ENCODE measurements around the gene GHRH.

Gene GHRH

DNA sequence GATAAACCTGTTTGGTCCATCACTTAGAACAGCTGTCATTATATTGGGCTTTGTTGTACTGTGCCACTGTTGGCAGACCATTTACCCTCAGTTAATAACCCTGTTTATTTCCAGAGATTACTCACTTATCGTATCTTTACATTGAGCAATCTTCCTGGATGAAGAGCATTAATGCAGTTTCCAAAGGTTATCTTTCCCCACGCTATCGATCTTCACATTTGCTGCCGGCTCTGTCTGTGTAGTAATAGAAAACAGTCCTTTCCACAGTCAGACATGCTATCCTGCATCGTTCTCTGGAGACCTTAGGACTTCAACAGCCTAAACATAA lies 27.4 kb downstream of the GHRH start:
- ChIA-PET CTCF (interaction anchor here (1.0 kb wide), 1 partner anchor 33 kb away, joined by 3 read pairs; no protein-coding TSS in a partner anchor), POLR2A (ENCODE audit: low non-redundant PET) (no interaction called here)
- H3K27ac ChIP-seq: no peak overlapping the region
- no peak for DNase-seq (ENCODE audit: low spot score)
- TF ChIP-seq, protein P1, sequence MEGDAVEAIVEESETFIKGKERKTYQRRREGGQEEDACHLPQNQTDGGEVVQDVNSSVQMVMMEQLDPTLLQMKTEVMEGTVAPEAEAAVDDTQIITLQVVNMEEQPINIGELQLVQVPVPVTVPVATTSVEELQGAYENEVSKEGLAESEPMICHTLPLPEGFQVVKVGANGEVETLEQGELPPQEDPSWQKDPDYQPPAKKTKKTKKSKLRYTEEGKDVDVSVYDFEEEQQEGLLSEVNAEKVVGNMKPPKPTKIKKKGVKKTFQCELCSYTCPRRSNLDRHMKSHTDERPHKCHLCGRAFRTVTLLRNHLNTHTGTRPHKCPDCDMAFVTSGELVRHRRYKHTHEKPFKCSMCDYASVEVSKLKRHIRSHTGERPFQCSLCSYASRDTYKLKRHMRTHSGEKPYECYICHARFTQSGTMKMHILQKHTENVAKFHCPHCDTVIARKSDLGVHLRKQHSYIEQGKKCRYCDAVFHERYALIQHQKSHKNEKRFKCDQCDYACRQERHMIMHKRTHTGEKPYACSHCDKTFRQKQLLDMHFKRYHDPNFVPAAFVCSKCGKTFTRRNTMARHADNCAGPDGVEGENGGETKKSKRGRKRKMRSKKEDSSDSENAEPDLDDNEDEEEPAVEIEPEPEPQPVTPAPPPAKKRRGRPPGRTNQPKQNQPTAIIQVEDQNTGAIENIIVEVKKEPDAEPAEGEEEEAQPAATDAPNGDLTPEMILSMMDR (conservative IDR thresholded peaks at IDR 0.05; ENCODE audit: low read depth): no peak

DNA sequence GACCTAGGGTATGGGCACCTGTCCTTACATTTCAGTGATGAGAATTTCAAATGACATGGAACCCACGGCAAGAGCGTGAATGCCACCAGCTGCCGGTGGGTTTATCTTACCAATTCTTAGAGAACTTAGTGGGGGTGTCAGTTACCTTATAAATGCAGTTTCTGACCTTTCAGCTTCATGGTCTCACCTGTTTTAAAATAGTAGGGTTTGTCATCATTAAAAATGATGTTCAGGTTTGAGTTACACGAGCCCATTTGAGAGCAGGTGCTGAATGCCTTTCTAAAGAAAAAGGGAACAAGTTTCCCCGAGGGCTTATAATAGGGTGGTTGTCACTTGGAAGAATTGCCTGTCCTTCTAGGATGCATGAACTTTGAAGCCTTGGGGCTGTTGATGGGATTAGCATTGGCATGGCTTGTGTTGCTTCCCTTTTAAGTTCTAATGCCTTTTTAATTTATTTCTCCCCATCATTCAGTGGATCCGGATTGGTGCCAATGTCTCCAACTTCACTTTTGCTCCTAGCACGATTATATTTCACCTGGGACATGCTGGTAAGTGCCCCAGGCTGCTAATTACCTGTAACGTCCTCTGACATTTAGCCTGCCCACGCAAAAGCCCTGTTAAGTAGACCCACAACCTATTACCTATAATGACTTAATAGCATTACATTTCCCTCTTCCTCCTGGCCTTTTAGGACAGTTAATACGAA lies 27.9 kb downstream of the GHRH start:
- CTCF ChIA-PET: no interaction called here
- H3K27ac ChIP-seq: no peak overlapping the region
- TF ChIP-seq, protein P1 (conservative IDR thresholded peaks at IDR 0.05; ENCODE audit: low read depth): no peak
- DNase-seq (ENCODE audit: low spot score): no peak
- POLR2A ChIA-PET (ENCODE audit: low non-redundant PET): no interaction called here

DNA sequence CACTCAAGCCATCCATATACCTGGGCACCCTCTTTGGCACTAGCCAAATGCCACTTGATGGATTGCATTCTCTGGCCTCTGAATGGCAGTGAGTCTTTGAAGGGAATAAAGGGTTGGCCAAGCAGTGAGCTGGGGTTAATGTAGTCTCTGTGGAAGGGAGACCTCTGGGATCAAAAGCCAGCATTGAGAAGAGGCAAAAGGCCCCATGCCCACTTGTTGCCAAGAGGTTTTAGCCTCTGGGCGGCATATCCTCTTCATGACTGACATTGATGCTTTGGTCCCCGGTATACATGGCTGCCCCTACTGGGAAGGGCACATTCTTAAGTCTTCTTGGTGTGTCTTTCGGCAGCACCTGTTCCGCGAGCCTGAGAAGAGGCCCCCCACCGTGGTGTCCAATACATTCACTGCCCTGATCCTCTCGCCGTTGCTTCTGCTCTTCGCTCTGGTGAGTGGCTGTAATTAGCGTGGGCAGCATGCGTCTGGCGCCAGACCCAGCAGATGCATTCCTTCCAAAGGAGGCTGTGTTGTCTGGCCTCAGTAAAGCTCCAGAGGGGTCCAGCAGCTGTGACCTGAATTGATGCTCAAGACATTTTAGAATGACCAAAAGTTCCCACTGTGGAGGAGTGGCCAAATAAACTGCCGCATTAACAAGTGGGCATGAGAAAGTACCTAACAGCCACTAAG lies 29.5 kb downstream of the GHRH start:
- ChIA-PET CTCF (no interaction called here), POLR2A (ENCODE audit: low non-redundant PET) (no interaction called here)
- TF ChIP-seq, protein P1 (conservative IDR thresholded peaks at IDR 0.05; ENCODE audit: low read depth): no peak
- no peak overlapping the region for H3K27ac ChIP-seq
- DNase-seq (ENCODE audit: low spot score): no peak

DNA sequence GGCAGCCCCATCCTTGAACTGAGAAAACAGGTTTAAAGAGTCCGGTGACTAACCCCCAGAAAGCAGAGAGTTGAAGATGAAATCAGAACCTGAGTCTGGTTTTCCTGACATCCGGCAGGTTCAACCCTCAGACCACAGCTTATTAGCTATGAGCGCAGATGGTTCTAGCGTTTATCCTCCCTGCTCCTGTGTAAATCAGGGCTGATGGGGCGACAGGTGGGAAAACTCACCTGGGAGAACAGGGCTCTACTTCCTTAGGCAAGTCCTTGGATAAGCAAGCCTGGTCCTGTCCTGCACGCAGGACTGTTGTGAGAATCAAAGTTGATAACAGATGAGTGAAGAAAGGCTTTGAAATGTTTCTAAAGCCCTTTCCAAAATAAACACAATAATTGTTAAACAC lies 31.4 kb downstream of the GHRH start:
- POLR2A ChIA-PET (ENCODE audit: low non-redundant PET): no interaction called here
- TF ChIP-seq, protein P1 (conservative IDR thresholded peaks at IDR 0.05; ENCODE audit: low read depth): no peak
- CTCF ChIA-PET: interaction anchor here (0.6 to 1.2 kb wide), 4 partner anchors 55 to 177 kb away, joined by 3 to 4 read pairs (median 3); no protein-coding TSS in a partner anchor
- H3K27ac ChIP-seq: no peak overlapping the region
- DNase-seq (ENCODE audit: low spot score): no peak

DNA sequence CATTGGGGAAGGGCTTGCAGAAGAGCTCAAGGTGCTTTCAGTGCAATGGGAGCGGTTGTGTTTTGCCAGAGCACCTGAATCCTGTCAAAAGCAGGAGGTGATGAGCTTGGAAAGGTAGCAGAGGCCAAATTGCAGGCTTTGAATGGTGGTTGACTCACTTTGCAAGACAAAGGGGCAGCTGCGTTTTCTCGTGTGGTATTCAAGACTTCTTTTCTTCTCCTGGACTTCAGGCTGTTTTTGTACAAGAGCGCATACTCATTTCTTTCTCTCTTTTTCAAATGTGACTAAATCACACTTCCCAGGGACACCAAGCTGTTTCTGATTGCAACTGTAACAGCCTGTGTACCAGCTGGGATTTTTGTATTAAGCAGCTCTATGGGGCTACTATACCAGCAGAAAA lies 32.3 kb downstream of the GHRH start:
- TF ChIP-seq, protein P1 (conservative IDR thresholded peaks at IDR 0.05; ENCODE audit: low read depth): no peak
- ChIA-PET POLR2A (ENCODE audit: low non-redundant PET) (no interaction called here), CTCF (interaction anchor here (0.6 to 1.2 kb wide), 4 partner anchors 19 to 178 kb away, joined by 3 to 7 read pairs (median 3); no protein-coding TSS in a partner anchor)
- no peak for DNase-seq (ENCODE audit: low spot score)
- H3K27ac ChIP-seq: no peak overlapping the region

DNA sequence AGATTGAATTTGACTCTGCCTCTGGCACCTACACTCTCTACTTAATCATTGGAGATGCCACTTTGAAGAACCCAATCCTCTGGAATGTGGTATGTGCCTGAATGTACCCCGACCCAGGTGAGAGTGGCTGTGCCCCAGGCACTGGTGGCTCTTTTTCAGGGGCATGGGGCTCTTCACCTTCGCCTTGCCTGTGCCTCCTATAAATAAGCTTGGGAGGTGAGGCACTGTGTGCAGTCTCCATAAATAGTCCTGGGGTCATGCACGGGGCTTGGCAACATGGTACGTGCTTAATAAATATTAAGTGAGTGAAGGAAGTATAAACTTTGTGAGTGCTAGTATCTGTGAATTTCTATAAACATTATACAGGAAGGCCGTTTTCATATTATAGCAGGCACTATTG lies 33.0 kb downstream of the GHRH start:
- ChIA-PET POLR2A (ENCODE audit: low non-redundant PET) (no interaction called here), CTCF (interaction anchor here (0.6 kb wide), 1 partner anchor 44 kb away, joined by 7 read pairs; no protein-coding TSS in a partner anchor)
- no peak for DNase-seq (ENCODE audit: low spot score)
- no peak overlapping the region for H3K27ac ChIP-seq
- TF ChIP-seq, protein P1 (conservative IDR thresholded peaks at IDR 0.05; ENCODE audit: low read depth): no peak

All from RWPE1 (cell line).